Measurements from ENCODE around the gene FRS3.
"Not testable (repeated sequence)": the region's sequence is repeated elsewhere in the genome, so short reads cannot be mapped to it uniquely, and the experiment has no call there.

The FRS3 gene

DNA sequence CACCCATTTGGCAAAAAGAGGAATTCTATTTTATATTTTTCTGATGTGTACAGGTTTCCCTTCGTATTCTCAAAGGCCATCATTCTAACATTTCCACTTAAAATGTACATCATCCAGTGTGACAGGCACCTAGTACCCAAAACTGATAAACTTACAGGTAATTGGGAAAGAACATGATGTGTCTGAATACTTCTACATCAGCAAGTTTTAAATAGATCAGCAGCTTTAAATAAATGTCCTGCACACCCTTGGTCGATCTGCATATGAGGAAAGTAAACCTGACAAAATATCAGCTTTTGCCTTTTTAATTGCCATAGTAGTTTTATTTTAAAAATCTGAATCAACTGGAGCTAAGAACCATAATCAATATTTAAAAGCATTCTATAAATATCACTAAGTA is 34.3 kb upstream of the FRS3 start:
- no peaks in the 10 kb centered on the region for H3K79me2 ChIP-seq (ENCODE audit: insufficient read depth, low read length)
- H3K9me3 ChIP-seq (ENCODE audit: insufficient read depth, low read length): no peaks in the 10 kb centered on the region
- H3K9ac ChIP-seq (ENCODE audit: low read length): no peak overlapping the region
- no peak overlapping the region for H3K4me3 ChIP-seq (ENCODE audit: insufficient read depth, low read length, poor library complexity, severe bottlenecking)
- H3K27ac ChIP-seq (ENCODE audit: low read depth, low read length): no peak overlapping the region
- no peaks in the 10 kb centered on the region for H3K27me3 ChIP-seq (ENCODE audit: low read length)
- TF ChIP-seq CTCF (IDR thresholded peaks at IDR 0.05; ENCODE audit: insufficient read depth, low read length, poor library complexity, severe bottlenecking) (no peak), EZH2phosphoT487 (conservative IDR thresholded peaks at IDR 0.05; ENCODE audit: low read length) (no peak)
- no peaks in the 10 kb centered on the region for H4K20me1 ChIP-seq (ENCODE audit: low read depth, low read length)
- H2AFZ ChIP-seq (ENCODE audit: low read depth, low read length, severe bottlenecking): no peak overlapping the region
- no peaks in the 10 kb centered on the region for H3K36me3 ChIP-seq (ENCODE audit: low read length)
- peaks cover 5% of the 10 kb centered on the region; the same call in 1 of the 2 replicates for H3F3A ChIP-seq (ENCODE audit: insufficient read depth)
- H3K4me2 ChIP-seq (ENCODE audit: low read depth, low read length, poor library complexity, severe bottlenecking): no peak overlapping the region
- no peaks in the 10 kb centered on the region for H3K9me2 ChIP-seq (replicated peaks; ENCODE audit: insufficient read depth, low read length)

- Histone ChIP-seq H3K27ac (ENCODE audit: low read depth, low read length) (no peak overlapping the region), H3K9ac (ENCODE audit: low read length) (no peak overlapping the region)
- TF ChIP-seq EZH2phosphoT487 (conservative IDR thresholded peaks at IDR 0.05; ENCODE audit: low read length) (no peak), CTCF (IDR thresholded peaks at IDR 0.05; ENCODE audit: insufficient read depth, low read length, poor library complexity, severe bottlenecking) (no peak)
These were observed 33.8 kb upstream of the FRS3 start for GRCh38 chr6:41813469-41813868.

GRCh38 chr6:41811946-41812345 is 32.2 kb upstream of the FRS3 start:
- not testable (repeated sequence) for H3K9ac ChIP-seq (ENCODE audit: low read length); H2AFZ ChIP-seq (ENCODE audit: low read depth, low read length, severe bottlenecking); H3K9me3 ChIP-seq (ENCODE audit: insufficient read depth, low read length); H3K4me3 ChIP-seq (ENCODE audit: insufficient read depth, low read length, poor library complexity, severe bottlenecking); H3F3A ChIP-seq (ENCODE audit: insufficient read depth); H3K79me2 ChIP-seq (ENCODE audit: insufficient read depth, low read length); H3K27me3 ChIP-seq (ENCODE audit: low read length); H3K4me2 ChIP-seq (ENCODE audit: low read depth, low read length, poor library complexity, severe bottlenecking); H3K27ac ChIP-seq (ENCODE audit: low read depth, low read length); H3K36me3 ChIP-seq (ENCODE audit: low read length); H4K20me1 ChIP-seq (ENCODE audit: low read depth, low read length); H3K9me2 ChIP-seq (replicated peaks; ENCODE audit: insufficient read depth, low read length)

More at GRCh38 chr6:41813469-41813868, 33.8 kb upstream of the FRS3 start:
- Histone ChIP-seq H3K79me2 (ENCODE audit: insufficient read depth, low read length) (no peaks in the 10 kb centered on the region), H3K36me3 (ENCODE audit: low read length) (no peaks in the 10 kb centered on the region), H3K4me3 (ENCODE audit: insufficient read depth, low read length, poor library complexity, severe bottlenecking) (no peak overlapping the region), H3F3A (ENCODE audit: insufficient read depth) (peaks cover 5% of the 10 kb centered on the region; the same call in 1 of the 2 replicates), H4K20me1 (ENCODE audit: low read depth, low read length) (no peaks in the 10 kb centered on the region), H3K9me3 (ENCODE audit: insufficient read depth, low read length) (no peaks in the 10 kb centered on the region), H3K9me2 (replicated peaks; ENCODE audit: insufficient read depth, low read length) (no peaks in the 10 kb centered on the region), H2AFZ (ENCODE audit: low read depth, low read length, severe bottlenecking) (no peak overlapping the region), H3K4me2 (ENCODE audit: low read depth, low read length, poor library complexity, severe bottlenecking) (no peak overlapping the region), H3K27me3 (ENCODE audit: low read length) (no peaks in the 10 kb centered on the region)

DNA sequence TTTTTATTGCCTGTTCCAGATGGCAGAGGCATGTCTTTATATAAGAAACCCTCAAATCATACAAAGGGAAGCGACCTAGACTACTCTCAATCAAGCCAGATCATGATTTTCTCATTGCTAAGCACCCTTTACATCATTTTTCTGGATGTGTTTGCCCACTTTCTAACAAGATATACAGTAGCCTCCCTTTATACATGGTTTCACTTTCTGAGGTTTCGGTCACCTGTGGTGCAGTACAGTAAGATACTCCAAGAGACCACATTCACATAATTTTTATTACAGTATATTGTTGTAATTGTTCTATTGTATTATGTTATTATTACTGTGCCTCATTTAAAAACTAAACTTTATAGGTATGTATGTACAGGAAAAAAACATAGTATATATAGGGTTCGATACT is 31.4 kb upstream of the FRS3 start:
- TF ChIP-seq EZH2phosphoT487 (conservative IDR thresholded peaks at IDR 0.05; ENCODE audit: low read length) (no peak), CTCF (IDR thresholded peaks at IDR 0.05; ENCODE audit: insufficient read depth, low read length, poor library complexity, severe bottlenecking) (no peak)
- Histone ChIP-seq H3K9ac (ENCODE audit: low read length) (no peak overlapping the region), H3K4me2 (ENCODE audit: low read depth, low read length, poor library complexity, severe bottlenecking) (no peak overlapping the region), H3K9me3 (ENCODE audit: insufficient read depth, low read length) (no peaks in the 10 kb centered on the region), H4K20me1 (ENCODE audit: low read depth, low read length) (no peaks in the 10 kb centered on the region), H3K27me3 (ENCODE audit: low read length) (no peaks in the 10 kb centered on the region), H3F3A (ENCODE audit: insufficient read depth) (peaks cover 5% of the 10 kb centered on the region; the same call in 1 of the 2 replicates), H3K27ac (ENCODE audit: low read depth, low read length) (no peak overlapping the region), H3K4me3 (ENCODE audit: insufficient read depth, low read length, poor library complexity, severe bottlenecking) (no peak overlapping the region), H3K9me2 (replicated peaks; ENCODE audit: insufficient read depth, low read length) (no peaks in the 10 kb centered on the region), H3K36me3 (ENCODE audit: low read length) (no peaks in the 10 kb centered on the region), H2AFZ (ENCODE audit: low read depth, low read length, severe bottlenecking) (no peak overlapping the region), H3K79me2 (ENCODE audit: insufficient read depth, low read length) (no peaks in the 10 kb centered on the region)
